ENCODE data around the gene TMEM132C.
"Not testable (repeated sequence)": the region's sequence is repeated elsewhere in the genome, so short reads cannot be mapped to it uniquely, and the experiment has no call there.

Gene TMEM132C

GRCh38 chr12:128424931-128425431 lies 158.0 kb downstream of the TMEM132C start:
- no peak for DNase-seq

DNA sequence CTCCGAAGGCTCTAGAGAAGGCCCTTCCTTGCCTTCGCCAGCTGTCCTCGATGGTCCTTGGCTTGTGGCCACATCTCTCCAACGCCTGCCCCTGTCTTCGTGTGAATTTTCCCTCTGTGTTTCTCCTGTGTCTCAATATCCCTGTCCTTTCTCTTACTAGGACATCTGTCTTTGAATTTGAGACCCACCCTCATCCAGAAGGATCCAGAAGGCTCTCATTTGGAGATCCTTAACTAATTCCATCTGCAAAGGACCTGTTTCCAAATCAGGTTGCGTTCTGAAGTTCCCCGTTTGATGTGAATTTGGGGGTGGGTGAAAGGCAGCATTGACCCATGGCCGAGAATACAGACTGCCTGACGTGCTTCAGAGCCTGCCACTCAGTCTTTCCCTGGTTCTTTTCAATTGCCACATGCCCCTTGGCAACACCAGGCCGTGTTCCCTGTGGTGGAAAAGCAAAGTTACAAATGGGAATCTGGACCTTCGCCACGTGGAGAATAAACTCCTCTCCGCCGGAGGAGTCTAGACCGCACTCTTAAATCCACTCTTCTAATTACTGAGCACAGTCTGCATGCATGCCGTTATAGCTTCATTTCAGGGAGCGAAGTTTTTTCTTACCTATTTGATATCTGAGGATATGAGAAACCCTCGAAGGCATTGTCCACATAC lies 158.8 kb downstream of the TMEM132C start:
- DNase-seq: no peak

DNA sequence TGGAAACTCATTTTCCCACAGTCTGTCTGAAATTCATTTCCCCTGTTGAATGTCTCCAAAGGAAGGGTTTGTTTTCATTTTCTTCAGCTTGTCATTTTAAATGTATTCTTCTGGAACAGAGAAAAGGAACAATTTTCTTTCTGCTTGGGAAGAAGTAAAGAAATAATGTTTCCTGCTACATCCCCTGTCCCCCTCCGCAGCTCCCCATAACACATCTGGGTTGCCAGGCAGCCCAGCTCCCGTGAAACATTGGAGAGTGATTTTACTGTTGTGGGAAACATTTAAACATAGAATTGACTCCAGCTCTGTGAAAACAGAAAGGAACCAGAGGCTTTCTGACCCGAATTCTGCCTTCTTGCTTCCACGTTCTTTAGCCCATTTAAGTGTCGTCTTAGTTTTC lies 159.5 kb downstream of the TMEM132C start:
- DNase-seq: no peak

DNA sequence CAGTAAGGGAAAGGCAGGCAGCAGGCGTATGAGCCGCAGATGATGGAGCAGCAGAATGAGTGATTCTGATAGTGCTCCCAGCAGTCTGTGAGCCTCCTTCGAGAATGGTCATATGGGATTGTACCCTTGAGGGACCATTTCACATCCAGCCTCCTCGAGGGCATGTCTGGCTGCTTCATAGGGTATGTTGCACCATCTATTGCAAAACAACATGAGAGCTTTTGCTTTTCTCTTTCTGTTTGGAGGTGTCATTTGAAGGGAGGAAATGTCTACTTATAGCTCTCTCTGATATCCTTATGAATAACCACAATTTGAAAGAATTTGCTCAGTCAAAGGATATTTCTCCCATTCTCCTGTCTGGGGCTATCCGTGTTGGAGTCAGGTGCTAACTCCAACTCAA lies 172.8 kb downstream of the TMEM132C start:
- DNase-seq: no peak

DNA sequence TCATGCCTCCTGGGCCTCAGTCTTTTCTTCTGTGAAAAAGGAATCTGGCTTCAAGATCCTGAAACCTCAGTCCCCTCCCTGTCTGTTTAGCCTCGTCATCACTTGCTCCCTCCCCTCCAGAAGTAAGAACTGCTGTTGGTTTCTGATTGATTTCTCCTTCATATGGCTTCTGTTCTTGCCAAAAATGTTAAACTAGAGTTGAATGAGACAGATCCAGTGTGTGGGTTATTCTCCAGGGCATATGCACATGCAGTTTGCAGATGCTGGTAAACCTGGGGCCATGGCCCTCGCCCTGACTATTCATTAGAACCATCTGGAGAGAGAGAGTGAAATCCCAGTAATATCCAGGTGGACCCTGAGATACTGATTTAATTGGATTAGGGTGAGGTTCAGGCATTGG lies 175.1 kb downstream of the TMEM132C start:
- DNase-seq: no peak

DNA sequence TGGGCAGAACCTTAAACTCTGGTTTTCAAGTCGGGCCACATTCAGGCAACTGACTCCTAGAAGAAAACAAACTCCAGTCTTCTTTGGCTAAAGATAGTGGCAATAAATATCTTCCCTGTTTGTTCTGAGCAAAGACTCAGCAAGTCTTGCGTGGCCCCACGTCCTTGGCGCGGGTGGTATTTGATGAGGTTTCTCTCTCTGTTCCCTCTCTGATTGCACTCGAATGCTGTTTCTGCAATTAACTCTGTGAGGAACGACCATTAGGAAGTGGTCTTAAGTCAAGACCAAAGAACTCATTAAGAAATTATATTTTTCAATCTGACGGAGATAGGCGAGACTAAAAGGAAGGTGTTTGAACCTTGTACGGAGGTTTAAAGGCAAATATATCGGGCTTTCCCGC lies 177.6 kb downstream of the TMEM132C start:
- no peak for DNase-seq

GRCh38 chr12:128445415-128446127 lies 178.6 kb downstream of the TMEM132C start:
- no peak for DNase-seq

GRCh38 chr12:128449146-128449894 lies 182.3 kb downstream of the TMEM132C start:
- no peak for DNase-seq

DNA sequence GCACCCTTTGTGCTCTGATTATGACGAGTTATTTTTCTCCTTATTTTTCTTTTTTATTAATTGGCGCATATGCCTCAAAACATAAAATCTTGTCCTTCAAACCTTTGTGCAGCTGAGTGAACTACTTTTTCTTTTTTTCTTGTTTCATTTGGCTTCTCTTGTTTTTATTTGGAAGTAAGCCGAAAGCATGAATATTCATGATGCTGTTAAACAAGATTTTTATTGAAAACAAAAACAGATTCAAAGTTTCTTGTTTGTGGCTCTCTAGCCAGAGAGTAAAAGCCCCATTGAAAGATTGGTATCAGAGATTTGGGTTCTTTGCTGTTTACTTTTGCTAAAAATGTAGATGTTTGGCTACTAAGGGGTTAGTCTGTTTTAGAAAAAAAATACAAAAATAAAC lies 183.8 kb downstream of the TMEM132C start:
- no peak for DNase-seq

GRCh38 chr12:128455851-128456250 lies 188.9 kb downstream of the TMEM132C start:
- no peak for DNase-seq

DNA sequence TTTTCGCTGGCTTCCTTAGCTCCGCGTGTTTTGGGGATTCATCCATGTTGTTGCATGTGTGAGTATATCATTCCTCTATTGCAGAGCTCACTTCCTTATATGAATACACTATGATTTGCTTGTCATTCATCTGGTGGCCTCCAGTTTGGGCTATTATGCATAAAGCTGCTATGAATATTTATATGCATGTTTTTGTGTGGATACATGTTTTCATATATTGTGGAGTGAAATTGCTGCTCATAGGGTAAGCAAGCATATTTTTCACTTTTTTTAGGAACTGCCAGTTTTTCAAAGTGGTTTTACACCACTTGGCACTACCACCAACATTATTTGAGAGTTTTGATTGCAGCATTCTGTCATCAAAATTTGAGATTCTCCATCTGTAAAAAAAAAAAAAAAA lies 190.0 kb downstream of the TMEM132C start:
- no peak for DNase-seq

DNA sequence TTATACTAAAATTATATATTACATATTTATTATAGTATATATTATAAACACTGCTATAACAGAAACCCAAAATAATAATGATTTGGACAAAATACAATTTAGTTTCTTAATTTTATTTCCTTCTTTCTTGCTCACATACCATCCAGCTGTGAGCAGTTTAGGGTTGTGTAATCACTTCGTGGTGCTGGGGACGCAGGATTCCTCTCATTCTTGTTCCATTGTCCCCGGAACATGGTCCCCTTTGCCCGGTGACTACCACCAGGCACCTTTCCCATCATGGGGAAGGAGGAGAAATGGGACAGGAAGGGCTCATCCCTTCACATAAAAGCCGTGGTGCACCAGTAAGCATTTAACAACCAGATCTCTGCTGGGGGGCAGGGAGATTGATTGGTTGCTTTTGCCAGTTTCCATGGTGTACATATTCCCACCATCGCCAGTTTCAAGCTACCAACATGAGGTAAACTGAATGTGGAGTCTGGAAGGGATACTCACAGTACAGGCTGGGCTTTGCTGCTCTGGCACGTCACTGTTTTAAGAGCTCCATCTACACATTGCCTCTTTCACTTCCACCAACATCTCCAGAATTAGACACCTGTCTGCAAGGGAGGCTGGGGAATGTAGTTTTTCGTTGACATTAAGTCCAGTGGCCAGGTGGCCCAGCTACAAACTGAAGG lies 191.5 kb downstream of the TMEM132C start:
- DNase-seq: no peak

DNA sequence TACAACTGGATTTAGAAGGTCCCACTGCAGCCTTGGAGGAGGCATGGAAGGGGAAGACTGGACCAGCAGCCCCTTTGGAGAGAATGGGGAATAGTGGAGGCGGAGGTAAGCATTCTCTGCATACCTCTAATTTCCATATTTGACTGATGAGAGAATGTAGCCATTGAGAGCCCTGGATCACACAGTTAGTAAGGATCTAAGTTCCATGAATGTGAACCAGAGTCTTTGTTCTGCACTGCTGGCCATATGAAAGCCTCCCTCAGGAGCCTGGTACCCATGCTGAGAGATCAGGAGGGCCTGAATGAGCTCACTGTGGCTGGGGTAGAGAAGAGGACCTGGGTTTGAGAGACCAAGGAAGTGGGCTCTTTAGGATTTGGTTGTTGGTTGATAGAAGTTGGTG lies 192.1 kb downstream of the TMEM132C start:
- no peak for DNase-seq

DNA sequence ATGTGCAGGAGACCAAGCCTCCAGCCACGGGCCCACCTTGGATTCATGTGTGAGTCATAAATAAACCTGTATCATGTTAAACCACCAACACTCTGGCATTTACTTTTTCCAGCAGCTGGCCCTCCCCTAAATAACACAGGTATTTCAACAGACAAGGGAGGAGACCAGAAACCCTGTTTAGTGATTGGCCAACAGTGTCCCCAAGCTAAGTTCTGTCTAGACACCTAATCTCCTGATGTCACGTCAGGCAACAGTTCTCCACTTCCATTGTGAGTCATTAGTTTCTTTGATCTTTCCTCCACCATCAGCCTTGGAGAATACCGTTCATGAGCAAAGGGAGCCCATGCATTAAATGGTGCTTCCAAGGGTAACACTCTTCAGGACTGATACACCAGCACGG lies 196.9 kb downstream of the TMEM132C start:
- no peak for DNase-seq

DNA sequence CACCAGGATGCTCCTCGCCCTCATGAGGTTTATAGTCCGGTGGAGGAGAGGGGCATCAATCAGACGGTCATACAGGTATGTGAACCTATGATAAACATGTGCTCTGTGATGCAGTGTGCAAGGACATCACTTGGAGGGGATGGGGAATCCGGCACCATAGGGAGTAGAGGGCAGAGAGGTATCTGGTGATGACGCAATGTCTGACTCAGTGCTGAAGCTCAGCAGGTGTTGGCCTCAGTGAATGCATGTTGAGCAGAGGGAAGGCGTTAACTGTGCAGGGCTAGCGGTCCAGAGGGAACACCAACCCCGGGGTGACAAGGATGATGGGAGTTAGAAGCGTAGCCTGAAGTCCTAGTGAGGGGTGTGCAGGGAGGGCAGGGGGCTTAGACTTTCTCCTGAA lies 200.9 kb downstream of the TMEM132C start:
- no peak for DNase-seq

- no peak for DNase-seq
Observed at GRCh38 chr12:128468926-128469325, 202.0 kb downstream of the TMEM132C start.

DNA sequence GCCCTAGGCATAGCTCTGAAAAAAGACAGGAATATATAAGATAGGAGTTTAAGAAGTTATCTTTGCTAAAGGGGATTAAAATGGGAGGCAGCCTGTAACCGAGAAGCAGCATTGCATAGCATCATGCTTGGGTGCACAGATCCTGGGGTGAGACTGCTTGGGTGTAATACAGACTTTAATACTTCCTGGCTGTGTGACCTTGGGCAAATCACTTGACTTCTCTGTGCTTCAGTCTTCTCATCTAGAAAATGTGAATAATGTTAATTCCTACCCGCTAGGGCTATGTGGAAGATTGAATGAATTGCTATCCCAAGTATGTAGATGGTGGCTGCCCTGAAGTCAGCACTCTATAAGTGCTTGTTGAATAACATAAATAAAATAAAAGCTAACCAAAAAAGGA lies 204.5 kb downstream of the TMEM132C start:
- no peak for DNase-seq

DNA sequence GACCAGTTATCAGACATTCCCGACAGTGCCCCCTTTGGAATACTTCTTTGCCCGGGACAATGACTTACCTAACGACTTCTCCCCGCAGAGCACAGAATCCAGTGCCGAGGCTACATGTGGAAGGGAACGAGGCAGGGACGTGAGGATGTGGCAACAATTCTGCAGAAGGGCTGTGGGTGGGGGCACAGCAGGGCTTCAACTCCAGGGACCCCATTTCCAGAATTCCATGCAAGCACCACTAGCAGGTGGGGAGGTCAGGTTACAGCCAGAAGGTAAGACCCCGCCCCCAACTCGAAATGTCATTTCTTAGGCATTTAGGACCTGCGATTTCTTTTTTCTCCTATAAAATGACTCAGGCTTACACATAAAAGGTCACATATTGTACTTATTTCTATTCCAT lies 207.9 kb downstream of the TMEM132C start:
- no peak for DNase-seq

DNA sequence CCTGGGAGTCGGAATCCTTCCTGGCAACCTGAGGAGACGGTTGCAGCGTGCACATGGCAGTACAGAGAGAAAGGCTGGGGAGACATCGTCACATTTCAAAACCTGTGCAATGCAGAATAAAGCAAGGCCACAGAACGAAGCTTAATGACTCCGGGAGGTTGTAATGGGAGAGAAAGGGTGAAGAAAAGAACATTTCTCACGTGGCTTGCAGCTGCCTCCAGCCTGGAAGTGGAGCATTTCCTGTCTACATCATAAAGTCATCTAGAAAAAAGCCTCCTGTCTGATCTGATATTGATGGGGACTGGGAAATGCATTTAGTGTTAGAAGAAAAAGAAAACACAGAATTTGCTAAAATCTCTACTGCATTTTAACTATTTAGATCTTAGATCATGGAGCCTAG lies 209.3 kb downstream of the TMEM132C start:
- DNase-seq: no peak

GRCh38 chr12:128483526-128484255 lies 216.7 kb downstream of the TMEM132C start:
- DNase-seq: no peak

DNA sequence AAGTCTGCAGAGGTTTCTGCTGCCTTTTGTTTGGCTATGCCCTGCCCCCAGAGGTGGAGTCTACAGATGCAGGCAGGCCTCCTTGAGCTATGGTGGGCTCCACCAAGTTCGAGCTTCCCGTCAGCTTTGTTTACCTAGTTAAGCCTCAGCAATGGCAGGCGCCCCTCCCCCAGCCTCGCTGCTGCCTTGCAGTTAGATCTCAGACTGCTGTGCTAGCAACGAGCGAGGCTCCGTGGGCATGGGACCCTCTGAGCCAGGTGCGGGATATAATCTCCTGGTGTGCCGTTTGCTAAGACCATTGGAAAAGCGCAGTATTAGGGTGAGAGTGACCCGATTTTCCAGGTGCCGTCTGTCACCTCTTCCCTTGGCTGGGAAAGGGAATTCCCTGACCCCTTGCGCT lies 230.4 kb downstream of the TMEM132C start:
- DNase-seq: not testable (repeated sequence)

DNA sequence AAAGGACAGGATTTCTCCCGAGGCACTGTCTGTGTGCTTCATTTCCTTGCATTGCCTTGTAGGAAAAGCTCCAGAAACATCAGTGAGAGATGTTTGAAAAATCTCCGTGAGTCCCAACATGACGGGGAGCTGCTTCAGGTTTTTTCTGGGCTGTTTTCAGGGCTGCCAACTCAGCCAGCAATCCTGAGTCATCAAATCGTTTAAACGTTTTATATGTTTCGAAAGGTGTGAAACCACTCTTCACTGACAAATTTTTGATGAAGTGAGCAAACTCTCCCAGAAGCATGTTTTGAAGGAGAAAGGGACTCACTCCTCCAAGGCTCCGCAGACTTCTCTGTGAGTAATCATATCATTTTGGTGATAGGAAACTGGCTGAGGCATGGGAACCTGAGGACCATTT lies 240.5 kb downstream of the TMEM132C start:
- DNase-seq: no peak

GRCh38 chr12:128509170-128509569 lies 242.2 kb downstream of the TMEM132C start:
- DNase-seq: no peak

Data from activated T-cell treated with anti-CD3 and anti-CD28 coated beads, Interleukin-2, amount 50 U/mL, for 1 hour (primary cell).